GM12878 (cell line): ENCODE measurements around the gene ABCC1. TPM values are rescaled to one million over a fixed set of nuclear protein-coding genes. Genes with fewer than 3 reads are reported as not detected.

ENCODE experiments used
- ATAC-seq: fragments of 200-7000 bp; cut with Tn5 transposase; 3 replicates; pipeline ENCODE4 v1.9.1; 2020; ENCODE audit warnings: mild to moderate bottlenecking, moderate library complexity
- BruUV-seq: library from RNA; stranded (reverse); fragments of 400-500 nt; replicated peaks from 2 replicates; lab custom pipeline; 2021; lab: Mats Ljungman, UMichigan
- CTCF ChIA-PET: fragments of 300-600 bp; sonication (Branson Sonifier 250); formaldehyde crosslinking; extraction: SDS; loops from one replicate; lab custom pipeline; 2021; ENCODE audit warnings: inconsistent platforms; lab: Yijun Ruan, JAX
- POLR2A ChIA-PET: fragments of 350-600 bp; formaldehyde crosslinking; extraction: SDS; loops from one replicate; lab custom pipeline; 2021; ENCODE audit warnings: inconsistent platforms; lab: Charles Lee
- RAD21 ChIA-PET: fragments of 300-600 bp; sonication (Branson Sonifier 250); formaldehyde crosslinking; loops from one replicate; lab custom pipeline; 2023; ENCODE audit warnings: antibody characterized with exemption; ENCODE audit not compliant: unreplicated experiment; lab: Charles Lee
- SMC1A ChIA-PET: fragments of 300-600 bp; sonication (Branson Sonifier 250); formaldehyde crosslinking; loops from one replicate; lab custom pipeline; 2023; ENCODE audit not compliant: unreplicated experiment, uncharacterized antibody; lab: Charles Lee
- DNase-seq: peaks from one replicate; pipeline ENCODE4 v3.0.0-alpha.2; 2011; ENCODE audit warnings: low read depth, low spot score
- FAIRE-seq: peaks from 3 replicates; lab custom pipeline; 2011; peaks lifted over from hg19 to GRCh38; lab: Jason Lieb, UNC
- H2AFZ ChIP-seq: 2 replicates; pipeline ENCODE4 v1.6.0; 2011; ENCODE audit warnings: low read depth, low read length, control low read depth; ENCODE audit not compliant: control insufficient read depth
- H3K27ac ChIP-seq: 2 replicates; pipeline ENCODE4 v1.5.1; 2011; ENCODE audit warnings: control low read depth; ENCODE audit not compliant: control insufficient read depth, insufficient read depth
- H3K27me3 ChIP-seq, 2 experiments: replicated peaks in 1 of 2; 2 replicates each; pipeline versions ENCODE4 v1.6.0 to v1.6.1; 2011; ENCODE audit warnings: low read length in 1 of 2; ENCODE audit not compliant: control insufficient read depth in 2 of 2, insufficient read depth in 2 of 2
- H3K36me3 ChIP-seq, 2 experiments: 2 replicates each; pipeline ENCODE4 v1.5.1; 2011; ENCODE audit warnings: low read length in 1 of 2; ENCODE audit not compliant: control insufficient read depth in 2 of 2, insufficient read depth in 2 of 2
- H3K4me1 ChIP-seq: 2 replicates; pipeline ENCODE4 v1.6.1; 2011; ENCODE audit warnings: mild to moderate bottlenecking, low read length, moderate library complexity, mixed read lengths; ENCODE audit not compliant: control insufficient read depth, insufficient read depth
- H3K4me2 ChIP-seq: 2 replicates; pipeline ENCODE4 v1.6.0; 2011; ENCODE audit warnings: control low read depth; ENCODE audit not compliant: control insufficient read depth, insufficient read depth
- H3K4me3 ChIP-seq: fragments of 200-600 bp; sonication (generic); 2 replicates; pipeline ENCODE4 v1.5.1; 2016
- H3K79me2 ChIP-seq: 2 replicates; pipeline ENCODE4 v1.6.0; 2011; ENCODE audit warnings: low read length; ENCODE audit not compliant: control insufficient read depth, insufficient read depth
- H3K9ac ChIP-seq: 2 replicates; pipeline ENCODE4 v1.8.0; 2011; ENCODE audit warnings: low read length, control low read depth, mixed read lengths; ENCODE audit not compliant: control insufficient read depth, insufficient read depth
- H3K9me3 ChIP-seq: replicated peaks from 3 replicates; pipeline ENCODE4 v1.5.1; 2011; ENCODE audit warnings: mild to moderate bottlenecking, low read length; ENCODE audit not compliant: control insufficient read depth, insufficient read depth
- H4K20me1 ChIP-seq: 2 replicates; pipeline ENCODE4 v1.6.0; 2011; ENCODE audit not compliant: control insufficient read depth, insufficient read depth
- ATF7 ChIP-seq: fragments of 450-650 bp; IDR thresholded peaks from 2 replicates; pipeline ENCODE4 v1.6.1; 2016; ENCODE audit warnings: low read depth, mild to moderate bottlenecking
- BRCA1 ChIP-seq: IDR thresholded peaks from 2 replicates; pipeline ENCODE4 v1.6.1; 2011; ENCODE audit warnings: low read depth, low read length, improper control_type of control experiment
- HDAC6 ChIP-seq: fragments of 200-600 bp; sonication (generic); IDR thresholded peaks from one replicate; pipeline ENCODE4 v1.8.0; 2017; ENCODE audit warnings: antibody characterized with exemption; ENCODE audit not compliant: unreplicated experiment
- SUZ12 ChIP-seq: fragments of 200-600 bp; sonication (generic); IDR thresholded peaks from one replicate; pipeline ENCODE4 v1.6.1; 2018; ENCODE audit warnings: antibody characterized with exemption, mild to moderate bottlenecking; ENCODE audit not compliant: unreplicated experiment
- TCF12 ChIP-seq: IDR thresholded peaks from 2 replicates; pipeline ENCODE4 v1.6.1; 2011; ENCODE audit warnings: low read depth, mild to moderate bottlenecking, low read length
- ZSCAN29 ChIP-seq: fragments of 450-650 bp; IDR thresholded peaks from 2 replicates; pipeline ENCODE4 v1.6.1; 2017; ENCODE audit warnings: mild to moderate bottlenecking, moderate library complexity
- WGBS: methylation state at CpG from one replicate; pipeline ENCODE4 v1.1.6; 2016; ENCODE audit warnings: low lambda C conversion rate; ENCODE audit not compliant: insufficient replicate concordance, insufficient coverage; ENCODE audit errors: missing lambda C conversion rate; 5-methylcytosine and 5-hydroxymethylcytosine counted together
- in situ Hi-C: fragments of 300-500 bp; cut with MboI; formaldehyde crosslinking; loops from 9 replicates; pipeline ENCODE4 v1.14.3; 2018; ENCODE audit warnings: mixed read lengths
- intact Hi-C: fragments of 100-400 bp; cut with micrococcal nuclease; formaldehyde crosslinking; loops from one replicate; pipeline ENCODE4 v1.14.2; 2022; ENCODE audit not compliant: unreplicated experiment
- polyA plus RNA-seq, 11 experiments: library from polyadenylated mRNA; depleted of rRNA in 4 of 11; unstranded in 6 of 11; stranded (reverse) in 5 of 11; fragments of >200 nt; fragmentation: Nextera tagmentation in 4 of 11; fragmentation: Illumina TruSeq in 1 of 11; extraction: Ambion mirVana in 4 of 11; extraction: Trizol in 1 of 11; gene quantifications; 1 replicate in 1 of 11; 2 replicates in 10 of 11; pipeline versions ENCODE4 v1.2.1 to v1.2.3, GENCODE V29; 2011 to 2016; ENCODE audit warnings: inconsistent platforms in 2 of 11, missing spikeins in 2 of 11, low read depth in 1 of 11
- total RNA-seq, 4 experiments: library from RNA; depleted of rRNA in 3 of 4; stranded (reverse); fragments of >200 nt in 3 of 4; fragmentation: Illumina TruSeq in 1 of 4; extraction: Trizol in 1 of 4; gene quantifications; 2 replicates each; pipeline versions ENCODE4 v1.2.1 to v1.2.3, GENCODE V29; 2013 to 2021
- TF ChIP-seq, protein P1 (sequence below): fragments of 450-650 bp; IDR thresholded peaks from 2 replicates; pipeline ENCODE4 v1.6.1; 2017; ENCODE audit warnings: low read depth, mild to moderate bottlenecking, moderate library complexity
- TF ChIP-seq, protein P2 (sequence below): IDR thresholded peaks from 2 replicates; pipeline ENCODE4 v1.6.1; 2011; ENCODE audit warnings: low read depth, low read length, improper control_type of control experiment, borderline replicate concordance
- TF ChIP-seq, protein P3 (sequence below): fragments of 450-650 bp; IDR thresholded peaks from 2 replicates; pipeline ENCODE4 v1.6.1; 2017; ENCODE audit warnings: antibody characterized with exemption, mild to moderate bottlenecking, moderate library complexity

ABCC1 gene
- total and polyA plus RNA-seq, 10 of the 15 experiments (the other 5 are each of a cell fraction or from before 2014, with no cell fraction given) = 3.2 to 44.6 (median 14.5) TPM

DNA sequence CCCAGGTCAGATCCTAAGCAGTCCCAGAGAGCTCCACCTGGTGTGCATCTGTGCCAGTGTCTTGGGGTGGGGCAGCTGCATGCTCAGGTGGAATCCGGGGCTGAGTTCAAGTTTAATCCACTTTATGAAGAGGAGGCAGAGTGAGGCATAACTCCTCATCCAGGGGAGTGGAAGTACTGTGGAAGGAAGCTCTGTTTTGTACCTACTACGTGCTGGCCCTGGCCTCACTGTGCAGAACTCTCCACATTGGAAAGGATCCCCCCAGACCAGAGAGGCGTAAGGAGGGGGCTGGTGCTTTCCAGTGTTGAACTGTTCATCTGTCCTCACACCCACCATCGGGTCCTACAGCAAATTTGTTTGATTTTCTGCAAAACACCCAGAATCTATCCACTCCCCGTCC is 195.9 kb downstream of the ABCC1 start:
- in situ Hi-C loops (no loop called here), intact Hi-C loops (no loop called here)
- Histone ChIP-seq H2AFZ (no peak overlapping the region), H3K4me1 (0 out of 2 replicates have a peak, but pooled peaks cover 2% of the 10 kb centered on the region), H3K27ac (no peak overlapping the region), H3K27me3 (no peaks in the 10 kb centered on the region), H3K4me2 (no peak overlapping the region), H3K9me3 (no peaks in the 10 kb centered on the region), H3K36me3 (peaks cover 11 to 21% of the 10 kb centered on the region in 2 experiments), H4K20me1 (no peaks in the 10 kb centered on the region), H3K79me2 (no peaks in the 10 kb centered on the region), H3K4me3 (no peak overlapping the region), H3K9ac (no peak overlapping the region)
- no peak for ATAC-seq
- no peak for DNase-seq
- POLR2A ChIA-PET = no interaction called here
- SMC1A ChIA-PET = no interaction called here
- RAD21 ChIA-PET = no interaction called here
- CTCF ChIA-PET = no interaction called here
- 92% methylated on average over 5 of the region's 5 CpGs for WGBS
- no peak for FAIRE-seq
- no peak for TF ChIP-seq HDAC6
- TF ChIP-seq, protein P1, sequence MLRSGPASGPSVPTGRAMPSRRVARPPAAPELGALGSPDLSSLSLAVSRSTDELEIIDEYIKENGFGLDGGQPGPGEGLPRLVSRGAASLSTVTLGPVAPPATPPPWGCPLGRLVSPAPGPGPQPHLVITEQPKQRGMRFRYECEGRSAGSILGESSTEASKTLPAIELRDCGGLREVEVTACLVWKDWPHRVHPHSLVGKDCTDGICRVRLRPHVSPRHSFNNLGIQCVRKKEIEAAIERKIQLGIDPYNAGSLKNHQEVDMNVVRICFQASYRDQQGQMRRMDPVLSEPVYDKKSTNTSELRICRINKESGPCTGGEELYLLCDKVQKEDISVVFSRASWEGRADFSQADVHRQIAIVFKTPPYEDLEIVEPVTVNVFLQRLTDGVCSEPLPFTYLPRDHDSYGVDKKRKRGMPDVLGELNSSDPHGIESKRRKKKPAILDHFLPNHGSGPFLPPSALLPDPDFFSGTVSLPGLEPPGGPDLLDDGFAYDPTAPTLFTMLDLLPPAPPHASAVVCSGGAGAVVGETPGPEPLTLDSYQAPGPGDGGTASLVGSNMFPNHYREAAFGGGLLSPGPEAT = no peak
- no peak for TF ChIP-seq SUZ12
- TF ChIP-seq ZSCAN29 = no peak
- no peak for TF ChIP-seq TCF12
- TF ChIP-seq ATF7 = no peak
- TF ChIP-seq, protein P2, sequence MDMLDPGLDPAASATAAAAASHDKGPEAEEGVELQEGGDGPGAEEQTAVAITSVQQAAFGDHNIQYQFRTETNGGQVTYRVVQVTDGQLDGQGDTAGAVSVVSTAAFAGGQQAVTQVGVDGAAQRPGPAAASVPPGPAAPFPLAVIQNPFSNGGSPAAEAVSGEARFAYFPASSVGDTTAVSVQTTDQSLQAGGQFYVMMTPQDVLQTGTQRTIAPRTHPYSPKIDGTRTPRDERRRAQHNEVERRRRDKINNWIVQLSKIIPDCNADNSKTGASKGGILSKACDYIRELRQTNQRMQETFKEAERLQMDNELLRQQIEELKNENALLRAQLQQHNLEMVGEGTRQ = no peak
- TF ChIP-seq, protein P3, sequence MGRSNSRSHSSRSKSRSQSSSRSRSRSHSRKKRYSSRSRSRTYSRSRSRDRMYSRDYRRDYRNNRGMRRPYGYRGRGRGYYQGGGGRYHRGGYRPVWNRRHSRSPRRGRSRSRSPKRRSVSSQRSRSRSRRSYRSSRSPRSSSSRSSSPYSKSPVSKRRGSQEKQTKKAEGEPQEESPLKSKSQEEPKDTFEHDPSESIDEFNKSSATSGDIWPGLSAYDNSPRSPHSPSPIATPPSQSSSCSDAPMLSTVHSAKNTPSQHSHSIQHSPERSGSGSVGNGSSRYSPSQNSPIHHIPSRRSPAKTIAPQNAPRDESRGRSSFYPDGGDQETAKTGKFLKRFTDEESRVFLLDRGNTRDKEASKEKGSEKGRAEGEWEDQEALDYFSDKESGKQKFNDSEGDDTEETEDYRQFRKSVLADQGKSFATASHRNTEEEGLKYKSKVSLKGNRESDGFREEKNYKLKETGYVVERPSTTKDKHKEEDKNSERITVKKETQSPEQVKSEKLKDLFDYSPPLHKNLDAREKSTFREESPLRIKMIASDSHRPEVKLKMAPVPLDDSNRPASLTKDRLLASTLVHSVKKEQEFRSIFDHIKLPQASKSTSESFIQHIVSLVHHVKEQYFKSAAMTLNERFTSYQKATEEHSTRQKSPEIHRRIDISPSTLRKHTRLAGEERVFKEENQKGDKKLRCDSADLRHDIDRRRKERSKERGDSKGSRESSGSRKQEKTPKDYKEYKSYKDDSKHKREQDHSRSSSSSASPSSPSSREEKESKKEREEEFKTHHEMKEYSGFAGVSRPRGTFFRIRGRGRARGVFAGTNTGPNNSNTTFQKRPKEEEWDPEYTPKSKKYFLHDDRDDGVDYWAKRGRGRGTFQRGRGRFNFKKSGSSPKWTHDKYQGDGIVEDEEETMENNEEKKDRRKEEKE = no peak
- TF ChIP-seq BRCA1 = no peak
- no TSS peak for BruUV-seq
